Thyroid gland (tissue), 4 donors: ENCODE data around the gene CD207. TPM values are rescaled to one million over a fixed set of nuclear protein-coding genes. Genes with fewer than 3 reads are reported as not detected.

ENCODE experiments used
- DNase-seq, 2 donors: peaks; one replicate each; pipeline ENCODE4 v3.0.0-alpha.2; 2019
- H3K27ac ChIP-seq, 3 donors: fragments of 200-600 bp; sonication (generic); 1 replicate in 2 of 3; 2 replicates in 1 of 3; pipeline ENCODE4 v1.5.1; 2016 to 2019; ENCODE audit warnings: mild to moderate bottlenecking in 1 of 3, moderate library complexity in 1 of 3
- H3K27me3 ChIP-seq: fragments of 200-600 bp; sonication (generic); one replicate; pipeline ENCODE4 v1.5.1; 2019
- H3K36me3 ChIP-seq, 2 donors: fragments of 200-600 bp; sonication (generic); one replicate each; pipeline ENCODE4 v1.5.1; 2016 to 2019
- H3K4me1 ChIP-seq, 2 donors: fragments of 200-600 bp; sonication (generic); one replicate each; pipeline ENCODE4 v1.5.1; 2017 to 2019
- H3K4me3 ChIP-seq, 3 donors: fragments of 200-600 bp; sonication (generic); replicated peaks in 1 of 3; 1 replicate in 2 of 3; 2 replicates in 1 of 3; pipeline ENCODE4 v1.5.1; 2016; ENCODE audit warnings: mild to moderate bottlenecking in 1 of 3
- H3K9me3 ChIP-seq: fragments of 200-600 bp; sonication (generic); one replicate; pipeline ENCODE4 v1.5.1; 2017
- POLR2A ChIP-seq, 2 donors: fragments of 450-650 bp; IDR thresholded peaks; one replicate each; pipeline ENCODE4 v1.6.1; 2017; ENCODE audit warnings: antibody characterized with exemption in 2 of 2, mild to moderate bottlenecking in 2 of 2, moderate library complexity in 1 of 2
- WGBS, 2 donors: methylation state at CpG; one replicate each; pipeline ENCODE4 v1.1.5; 2017; 5-methylcytosine and 5-hydroxymethylcytosine counted together
- intact Hi-C: fragments of 100-400 bp; cut with DNase I; formaldehyde crosslinking; loops from one replicate; pipeline ENCODE4 v1.15.1; 2023
- total RNA-seq, 4 donors: library from RNA; depleted of rRNA; stranded (reverse); fragments of >200 nt; gene quantifications; one replicate each; pipeline ENCODE4 v1.2.3, GENCODE V29; 2016
- TF ChIP-seq, protein P1 (sequence below), 6 experiments: fragments of 200-600 bp in 3 of 6; fragments of 450-650 bp in 3 of 6; sonication (generic) in 3 of 6; IDR thresholded peaks; one replicate each; pipeline ENCODE4 v1.5.1; 2016 to 2019; ENCODE audit warnings: antibody characterized with exemption in 6 of 6, mild to moderate bottlenecking in 2 of 6, inconsistent platforms in 1 of 6, moderate library complexity in 1 of 6

Gene CD207
- total RNA-seq, 4 donors from 2014 or later = not detected

- Histone ChIP-seq H3K9me3 (no peaks in the 10 kb centered on the region), H3K27ac (no peak overlapping the region), H3K4me1 (no peaks in the 10 kb centered on the region), H3K36me3 (no peaks in the 10 kb centered on the region), H3K4me3 (no peak overlapping the region), H3K27me3 (no peaks in the 10 kb centered on the region)
- WGBS, 2 donors = 74 to 79% methylated on average over 5 of the region's 5 CpGs
- intact Hi-C loops = no loop called here
- no peak for DNase-seq
- no peak for TF ChIP-seq POLR2A (IDR thresholded peaks at IDR 0.05)
- TF ChIP-seq, protein P1, sequence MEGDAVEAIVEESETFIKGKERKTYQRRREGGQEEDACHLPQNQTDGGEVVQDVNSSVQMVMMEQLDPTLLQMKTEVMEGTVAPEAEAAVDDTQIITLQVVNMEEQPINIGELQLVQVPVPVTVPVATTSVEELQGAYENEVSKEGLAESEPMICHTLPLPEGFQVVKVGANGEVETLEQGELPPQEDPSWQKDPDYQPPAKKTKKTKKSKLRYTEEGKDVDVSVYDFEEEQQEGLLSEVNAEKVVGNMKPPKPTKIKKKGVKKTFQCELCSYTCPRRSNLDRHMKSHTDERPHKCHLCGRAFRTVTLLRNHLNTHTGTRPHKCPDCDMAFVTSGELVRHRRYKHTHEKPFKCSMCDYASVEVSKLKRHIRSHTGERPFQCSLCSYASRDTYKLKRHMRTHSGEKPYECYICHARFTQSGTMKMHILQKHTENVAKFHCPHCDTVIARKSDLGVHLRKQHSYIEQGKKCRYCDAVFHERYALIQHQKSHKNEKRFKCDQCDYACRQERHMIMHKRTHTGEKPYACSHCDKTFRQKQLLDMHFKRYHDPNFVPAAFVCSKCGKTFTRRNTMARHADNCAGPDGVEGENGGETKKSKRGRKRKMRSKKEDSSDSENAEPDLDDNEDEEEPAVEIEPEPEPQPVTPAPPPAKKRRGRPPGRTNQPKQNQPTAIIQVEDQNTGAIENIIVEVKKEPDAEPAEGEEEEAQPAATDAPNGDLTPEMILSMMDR (IDR thresholded peaks at IDR 0.05) = no peak
These were observed 12.4 kb downstream of the CD207 start for GRCh38 chr2:70823249-70823648.

DNA sequence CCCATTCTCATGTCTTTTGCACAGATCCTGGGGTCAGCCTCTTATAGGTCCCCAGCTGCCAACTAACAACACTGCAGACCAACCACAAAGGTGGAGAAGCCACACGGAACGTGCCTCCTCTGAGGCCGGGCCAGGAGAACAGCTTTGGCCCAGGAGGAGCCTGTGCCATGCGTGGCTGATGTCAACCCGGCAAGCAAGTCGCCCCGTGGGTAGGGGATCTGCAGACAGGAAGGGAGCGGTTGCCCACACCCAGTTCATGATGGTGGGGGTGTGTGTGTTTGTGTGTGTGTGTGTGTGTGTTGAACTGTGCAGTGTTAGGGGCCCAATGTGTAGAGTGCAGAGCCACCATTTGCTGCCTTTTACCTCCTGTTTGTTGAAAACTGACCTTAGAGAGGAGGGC, 12.8 kb downstream of the CD207 start:
- Histone ChIP-seq H3K27me3 (no peaks in the 10 kb centered on the region), H3K27ac (no peak overlapping the region), H3K4me3 (no peak overlapping the region), H3K9me3 (no peaks in the 10 kb centered on the region), H3K36me3 (no peaks in the 10 kb centered on the region), H3K4me1 (no peaks in the 10 kb centered on the region)
- TF ChIP-seq, protein P1 (IDR thresholded peaks at IDR 0.05) = no peak
- TF ChIP-seq POLR2A (IDR thresholded peaks at IDR 0.05) = no peak
- 70 to 80% methylated on average over 8 of the region's 8 CpGs for WGBS, 2 donors
- no peak for DNase-seq
- intact Hi-C loops = no loop called here

DNA sequence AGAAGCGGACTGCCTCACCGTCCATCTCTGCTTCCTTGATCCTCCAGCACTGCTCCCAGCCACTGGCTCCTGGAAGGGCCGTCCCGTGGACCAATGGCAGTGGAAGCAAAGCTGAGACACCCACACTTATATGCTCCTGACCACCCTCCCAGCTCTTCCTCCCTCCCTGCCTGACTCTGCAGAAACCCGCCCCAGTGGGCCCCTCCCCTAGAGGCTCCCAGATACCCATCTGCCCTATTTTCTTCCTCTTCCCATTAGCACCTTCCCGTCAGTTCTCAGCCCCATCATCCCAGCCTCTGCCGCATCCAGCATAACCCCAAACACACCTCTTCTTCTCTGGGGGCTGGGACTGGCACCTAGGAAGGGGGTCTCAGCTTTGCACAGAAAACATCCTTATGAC, 15.1 kb downstream of the CD207 start, which contains the start of gene CLEC4F:
TSS of gene CLEC4F (minus strand) at position 101 of the 400 bp plus-strand sequence. CDS start at position 25, 76 bp downstream.
- Histone ChIP-seq H3K27me3 (no peaks in the 10 kb centered on the region), H3K36me3 (no peaks in the 10 kb centered on the region), H3K9me3 (no peaks in the 10 kb centered on the region), H3K4me1 (no peaks in the 10 kb centered on the region), H3K27ac (no peak within 1 kb of the TSS), H3K4me3 (no peak within 1 kb of the TSS)
- no peak for DNase-seq
- intact Hi-C loops = no loop called here
- WGBS, 2 donors = 77 to 82% methylated on average over 7 of the region's 7 CpGs
- TF ChIP-seq, protein P1 (IDR thresholded peaks at IDR 0.05) = no peak
- TF ChIP-seq POLR2A (IDR thresholded peaks at IDR 0.05) = no peak

DNA sequence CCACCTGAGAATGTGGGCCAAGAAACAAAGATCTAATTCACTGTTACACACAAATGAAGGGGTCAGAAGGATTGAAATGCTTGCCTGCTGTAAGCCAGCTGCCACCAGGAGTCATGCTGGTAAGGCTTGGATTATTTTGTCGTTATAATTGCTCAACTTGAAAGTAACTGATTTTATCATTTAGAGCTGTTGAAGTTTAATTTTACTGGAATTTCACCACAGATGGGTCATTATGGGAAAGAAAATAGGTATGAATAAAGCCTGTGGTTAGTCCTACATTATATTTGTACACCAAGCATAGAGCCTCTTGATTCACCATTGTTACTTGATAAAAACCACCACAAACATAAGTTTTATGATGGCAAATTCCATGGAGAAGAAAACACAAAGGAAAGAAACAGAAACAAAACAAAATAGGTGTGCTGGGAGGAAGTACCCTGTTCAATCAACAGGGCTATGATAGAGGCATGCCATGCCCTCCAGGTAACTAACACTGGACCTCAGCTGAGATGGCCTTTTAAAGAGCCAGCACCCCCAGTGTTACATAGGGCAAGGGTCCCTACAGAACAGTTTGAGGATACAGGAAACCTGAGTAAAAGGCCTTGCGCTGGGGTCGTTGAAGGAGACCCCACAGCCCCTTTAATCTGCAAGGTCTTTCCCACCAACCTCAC, 18.2 kb downstream of the CD207 start:
- 85 to 90% methylated on average over 3 of the region's 3 CpGs for WGBS, 2 donors

DNA sequence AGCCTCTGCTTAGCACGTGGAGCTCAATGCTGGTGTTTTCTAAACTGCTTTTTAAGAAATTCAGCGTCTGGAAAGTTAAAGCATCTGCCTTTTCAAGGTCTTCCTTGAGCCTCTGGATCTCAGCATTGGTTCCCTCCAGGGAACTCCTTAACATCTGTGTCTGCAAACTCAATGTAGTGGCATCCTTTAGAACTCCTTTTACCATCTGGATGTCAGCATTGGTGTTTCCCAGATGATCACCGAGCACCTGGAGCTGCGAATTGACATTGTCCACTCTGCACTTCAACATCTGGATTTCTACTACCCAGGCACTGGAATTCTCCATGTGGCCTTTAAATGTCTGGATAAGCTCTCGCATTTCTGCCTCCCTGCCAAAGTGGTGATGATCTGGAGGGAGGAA, 18.9 kb downstream of the CD207 start:
- no peak overlapping the region for H3K27ac ChIP-seq
- TF ChIP-seq, protein P1 (IDR thresholded peaks at IDR 0.05) = no peak
- TF ChIP-seq POLR2A (IDR thresholded peaks at IDR 0.05) = no peak
- H3K9me3 ChIP-seq = no peaks in the 10 kb centered on the region
- 77 to 80% methylated on average over 5 of the region's 5 CpGs for WGBS, 2 donors
- no peaks in the 10 kb centered on the region for H3K4me1 ChIP-seq
- no peak for DNase-seq
- H3K4me3 ChIP-seq = no peak overlapping the region
- no peaks in the 10 kb centered on the region for H3K36me3 ChIP-seq
- intact Hi-C loops = no loop called here
- H3K27me3 ChIP-seq = no peaks in the 10 kb centered on the region

More for the DNA sequence above, 18.2 kb downstream of the CD207 start:
- H3K27me3 ChIP-seq = no peaks in the 10 kb centered on the region
- H3K9me3 ChIP-seq = no peaks in the 10 kb centered on the region
- no peaks in the 10 kb centered on the region for H3K36me3 ChIP-seq
- TF ChIP-seq POLR2A (IDR thresholded peaks at IDR 0.05) = no peak
- TF ChIP-seq, protein P1 (IDR thresholded peaks at IDR 0.05) = no peak
- H3K27ac ChIP-seq = no peak overlapping the region
- no peaks in the 10 kb centered on the region for H3K4me1 ChIP-seq
- no peak for DNase-seq
- no peak overlapping the region for H3K4me3 ChIP-seq
- intact Hi-C loops = no loop called here
